HG02943 (cell line): ENCODE results near the gene OR5K4.
"Not testable (repeated sequence)": the region's sequence is repeated elsewhere in the genome, so short reads cannot be mapped to it uniquely, and the experiment has no call there.

Experiments
- ATAC-seq: cut with Tn5 transposase; IDR thresholded peaks from one replicate; pipeline ENCODE4 v1.9.1; 2021; ENCODE audit warnings: mild to moderate bottlenecking, low read depth, moderate library complexity; ENCODE audit not compliant: unreplicated experiment

OR5K4 gene

DNA sequence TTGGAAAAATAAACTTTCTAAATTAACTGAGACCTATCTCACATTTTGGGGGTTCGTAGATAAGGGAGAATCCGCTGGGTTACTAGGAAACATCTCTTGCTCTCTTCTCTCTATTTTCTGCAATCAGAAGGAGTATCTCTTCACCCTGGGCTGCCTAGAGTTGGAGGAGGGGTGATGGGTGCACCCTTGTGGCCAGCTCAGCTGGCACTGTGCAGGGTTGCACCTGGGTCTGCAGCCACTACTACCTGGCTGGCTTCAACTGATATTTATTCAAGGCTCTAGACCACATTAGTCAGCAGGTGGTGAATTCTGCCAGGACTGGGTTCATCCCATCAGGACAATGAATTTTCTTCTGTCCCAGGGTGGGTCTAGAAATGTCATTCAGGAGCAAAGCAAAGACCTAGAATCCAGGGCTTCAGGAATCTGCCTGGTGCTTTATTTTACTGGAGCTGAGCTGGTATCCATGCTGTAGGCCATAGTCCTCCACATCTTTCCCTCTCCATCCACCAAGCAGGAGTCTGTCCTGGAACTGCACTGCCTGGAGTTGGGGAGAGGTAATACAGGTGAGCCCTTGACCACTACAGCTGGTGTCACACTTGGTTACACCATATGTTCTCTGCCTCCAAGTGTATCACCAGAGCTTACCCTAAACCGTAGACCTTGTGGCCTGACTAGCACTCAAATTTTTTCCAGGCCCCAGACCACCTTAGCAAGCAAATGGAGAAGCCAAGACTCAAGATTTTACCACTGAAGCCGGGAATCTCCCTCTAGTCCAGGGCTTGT, 14.0 kb downstream of the OR5K4 start:
- no peak for ATAC-seq

- ATAC-seq: no peak
Measured at GRCh38 chr3:98371186-98371585, 17.5 kb downstream of the OR5K4 start.

DNA sequence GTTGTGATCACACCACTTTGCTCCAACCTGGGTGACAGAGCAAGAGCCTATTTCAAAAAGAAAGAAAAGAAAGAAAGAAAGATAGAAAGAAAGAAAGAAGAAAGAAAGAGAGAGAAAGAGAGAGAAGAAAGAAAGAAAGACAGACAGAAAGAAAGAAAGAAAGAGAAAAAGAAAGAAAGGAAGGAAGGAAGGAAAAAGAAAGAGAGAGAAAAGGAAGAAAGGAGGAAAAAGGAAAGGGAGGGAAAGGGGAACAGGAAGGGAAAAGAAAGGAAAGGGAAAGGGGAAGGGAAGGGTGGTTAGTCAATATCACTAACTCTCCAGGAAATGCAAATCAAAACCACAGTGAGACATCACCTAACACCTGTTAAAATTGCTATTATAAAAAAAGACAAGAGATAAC, 18.2 kb downstream of the OR5K4 start:
- no peak for ATAC-seq

- ATAC-seq: no peak
Measured at GRCh38 chr3:98372445-98372844, 18.8 kb downstream of the OR5K4 start.

DNA sequence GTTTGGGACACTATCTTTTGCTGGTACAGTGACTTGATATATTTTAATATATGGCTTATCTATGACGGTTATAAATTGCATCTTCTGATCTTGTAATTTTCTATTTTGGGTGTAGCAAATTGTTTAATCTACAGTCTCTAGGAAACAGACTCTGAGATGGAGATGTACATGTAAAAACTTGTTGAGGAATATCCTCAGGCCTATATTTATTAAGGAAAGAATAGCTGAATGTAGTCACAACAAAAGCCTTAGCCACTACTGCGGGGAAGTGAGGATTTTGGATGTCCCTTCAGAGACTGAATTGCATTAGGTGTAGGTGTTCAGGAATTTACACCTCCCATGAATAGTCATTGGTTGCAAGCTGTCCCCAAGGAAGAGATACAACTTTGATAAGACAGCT, 23.0 kb downstream of the OR5K4 start:
- no peak for ATAC-seq

GRCh38 chr3:98388147-98388546, 34.5 kb downstream of the OR5K4 start:
- ATAC-seq: no peak

- ATAC-seq: no peak
Measured at GRCh38 chr3:98390366-98390765, 36.7 kb downstream of the OR5K4 start, which contains the start of gene OR5K3. TSS of gene OR5K3 (plus strand) at chr3:98390666. CDS start at chr3:98390666, 0 bp downstream.

GRCh38 chr3:98395101-98395500, 41.4 kb downstream of the OR5K4 start:
- no peak for ATAC-seq

GRCh38 chr3:98396482-98396881, 42.8 kb downstream of the OR5K4 start:
- not testable (repeated sequence) for ATAC-seq

GRCh38 chr3:98398513-98398912, 44.9 kb downstream of the OR5K4 start:
- no peak for ATAC-seq

DNA sequence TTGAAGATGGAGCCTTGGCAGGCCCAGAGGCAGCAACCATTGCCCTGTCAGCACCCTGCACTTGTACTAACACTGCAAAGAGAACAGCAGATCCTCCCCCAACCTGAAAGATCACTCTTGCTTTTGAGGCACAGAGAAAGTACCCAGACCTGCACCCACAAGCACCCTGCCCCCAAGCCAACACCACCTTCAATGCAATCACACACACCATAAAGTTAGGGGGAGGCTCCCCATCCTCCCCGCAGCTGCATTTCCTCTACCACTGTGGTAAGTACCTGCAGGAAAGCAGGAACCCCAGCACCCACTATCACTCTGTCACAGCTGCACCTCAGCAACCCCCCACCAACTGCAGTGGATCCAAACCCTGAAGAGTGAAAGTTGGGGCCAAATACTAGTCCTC, 48.9 kb downstream of the OR5K4 start:
- ATAC-seq: no peak

GRCh38 chr3:98404010-98404409, 50.4 kb downstream of the OR5K4 start:
- no peak for ATAC-seq
